Prostate gland (tissue), 2 donors: ENCODE results near the gene NMNAT3. TPM values are rescaled to one million over a fixed set of nuclear protein-coding genes. Genes with fewer than 3 reads are reported as not detected.

Experiments
- DNase-seq: peaks from one replicate; pipeline ENCODE4 v3.0.0-alpha.2; 2019; ENCODE audit warnings: low spot score
- H3K27ac ChIP-seq, 2 donors: fragments of 200-600 bp; sonication (generic); 2 replicates each; pipeline ENCODE4 v1.5.1; 2017 to 2019
- H3K27me3 ChIP-seq: fragments of 200-600 bp; sonication (generic); replicated peaks from 2 replicates; pipeline ENCODE4 v1.5.1; 2019; ENCODE audit not compliant: insufficient read depth
- H3K36me3 ChIP-seq, 2 donors: fragments of 200-600 bp; sonication (generic); 1 replicate in 1 of 2; 2 replicates in 1 of 2; pipeline versions ENCODE4 v1.5.1 to v1.8.1; 2017 to 2019
- H3K4me1 ChIP-seq: fragments of 200-600 bp; sonication (generic); replicated peaks from 2 replicates; pipeline ENCODE4 v1.5.1; 2019
- H3K4me3 ChIP-seq, 2 donors: fragments of 200-600 bp; sonication (generic); 2 replicates each; pipeline ENCODE4 v1.5.1; 2017 to 2019
- H3K9me3 ChIP-seq: fragments of 200-600 bp; sonication (generic); 2 replicates; pipeline ENCODE4 v1.5.1; 2017
- POLR2A ChIP-seq: fragments of 450-650 bp; IDR thresholded peaks from one replicate; pipeline ENCODE4 v1.6.1; 2016; ENCODE audit warnings: antibody characterized with exemption, mild to moderate bottlenecking
- POLR2AphosphoS5 ChIP-seq: sonication (generic); formaldehyde crosslinking; IDR thresholded peaks from one replicate; pipeline ENCODE4 v1.6.1; 2017; ENCODE audit warnings: antibody characterized with exemption
- WGBS: methylation state at CpG from one replicate; pipeline ENCODE4 v1.1.5; 2018; 5-methylcytosine and 5-hydroxymethylcytosine counted together
- intact Hi-C: fragments of 100-400 bp; cut with DNase I; formaldehyde crosslinking; loops from one replicate; pipeline ENCODE4 v1.14.2; 2022
- total RNA-seq, 2 donors: library from RNA; depleted of rRNA; stranded (reverse); fragments of >200 nt; gene quantifications; one replicate each; pipeline ENCODE4 v1.1.0, GENCODE V29; 2016
- TF ChIP-seq, protein P1 (sequence below), 4 experiments: fragments of 200-600 bp in 2 of 4; fragments of 450-650 bp in 2 of 4; sonication (generic) in 2 of 4; IDR thresholded peaks; 1 replicate in 3 of 4; 2 replicates in 1 of 4; pipeline ENCODE4 v1.5.1; 2016 to 2019; ENCODE audit warnings: antibody characterized with exemption in 4 of 4, mild to moderate bottlenecking in 2 of 4, moderate library complexity in 2 of 4

Gene NMNAT3
- total RNA-seq, 2 donors from 2014 or later: 11.9 to 15.6 TPM

DNA sequence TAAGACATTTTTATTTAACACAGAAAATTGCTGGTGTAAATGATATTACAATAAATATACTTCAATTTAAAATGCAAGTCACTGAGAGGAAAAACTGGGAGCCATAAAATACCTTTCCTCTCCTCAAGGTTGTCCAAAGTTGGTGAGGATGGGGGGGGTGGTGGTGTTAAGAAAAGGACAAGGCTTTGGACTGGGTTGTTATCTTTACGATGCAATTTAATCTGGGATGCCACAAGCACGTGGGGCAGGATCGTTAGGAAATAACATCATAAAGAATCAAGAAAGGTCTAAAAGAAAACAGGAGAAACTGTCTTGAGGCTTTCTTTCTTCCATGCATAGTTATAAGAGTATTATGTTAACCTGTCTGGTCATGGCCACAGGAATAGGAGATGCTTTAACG, 66.9 kb downstream of the NMNAT3 start:
- H3K9me3 ChIP-seq: no peaks in the 10 kb centered on the region
- no peaks in the 10 kb centered on the region for H3K4me1 ChIP-seq
- H3K27me3 ChIP-seq: no peaks in the 10 kb centered on the region
- no peak for DNase-seq
- intact Hi-C loops: no loop called here
- WGBS: 42% methylated on average over 4 of the region's 4 CpGs
- no peak overlapping the region for H3K27ac ChIP-seq
- H3K36me3 ChIP-seq: no peaks in the 10 kb centered on the region
- TF ChIP-seq POLR2AphosphoS5 (no peak), POLR2A (no peak)
- TF ChIP-seq, protein P1, sequence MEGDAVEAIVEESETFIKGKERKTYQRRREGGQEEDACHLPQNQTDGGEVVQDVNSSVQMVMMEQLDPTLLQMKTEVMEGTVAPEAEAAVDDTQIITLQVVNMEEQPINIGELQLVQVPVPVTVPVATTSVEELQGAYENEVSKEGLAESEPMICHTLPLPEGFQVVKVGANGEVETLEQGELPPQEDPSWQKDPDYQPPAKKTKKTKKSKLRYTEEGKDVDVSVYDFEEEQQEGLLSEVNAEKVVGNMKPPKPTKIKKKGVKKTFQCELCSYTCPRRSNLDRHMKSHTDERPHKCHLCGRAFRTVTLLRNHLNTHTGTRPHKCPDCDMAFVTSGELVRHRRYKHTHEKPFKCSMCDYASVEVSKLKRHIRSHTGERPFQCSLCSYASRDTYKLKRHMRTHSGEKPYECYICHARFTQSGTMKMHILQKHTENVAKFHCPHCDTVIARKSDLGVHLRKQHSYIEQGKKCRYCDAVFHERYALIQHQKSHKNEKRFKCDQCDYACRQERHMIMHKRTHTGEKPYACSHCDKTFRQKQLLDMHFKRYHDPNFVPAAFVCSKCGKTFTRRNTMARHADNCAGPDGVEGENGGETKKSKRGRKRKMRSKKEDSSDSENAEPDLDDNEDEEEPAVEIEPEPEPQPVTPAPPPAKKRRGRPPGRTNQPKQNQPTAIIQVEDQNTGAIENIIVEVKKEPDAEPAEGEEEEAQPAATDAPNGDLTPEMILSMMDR (IDR thresholded peaks at IDR 0.05): no peak
- H3K4me3 ChIP-seq: no peak overlapping the region

DNA sequence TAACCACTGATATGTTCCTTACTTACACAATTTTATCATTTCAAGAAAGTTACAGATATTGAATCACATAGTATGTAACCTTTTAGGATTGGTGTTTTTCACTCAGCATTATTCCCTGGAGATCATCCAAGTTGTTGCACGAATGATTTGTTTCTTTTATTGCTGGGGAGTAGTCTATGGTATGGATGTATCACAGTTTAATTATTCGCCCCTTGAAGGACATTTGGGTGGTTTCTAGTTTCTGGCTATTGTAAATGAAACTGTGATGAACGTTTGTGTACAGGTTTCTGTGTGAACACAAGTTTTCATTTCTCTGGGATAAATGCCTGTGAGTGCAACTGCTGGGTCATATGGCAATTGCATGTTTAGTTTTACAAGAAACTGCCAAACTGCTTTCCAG, 68.8 kb downstream of the NMNAT3 start:
- no peak overlapping the region for H3K27ac ChIP-seq
- no peak overlapping the region for H3K4me3 ChIP-seq
- no peaks in the 10 kb centered on the region for H3K27me3 ChIP-seq
- no peak for DNase-seq
- no peaks in the 10 kb centered on the region for H3K9me3 ChIP-seq
- TF ChIP-seq, protein P1 (IDR thresholded peaks at IDR 0.05): no peak
- TF ChIP-seq POLR2A: no peak
- TF ChIP-seq POLR2AphosphoS5: no peak
- no peaks in the 10 kb centered on the region for H3K36me3 ChIP-seq
- H3K4me1 ChIP-seq: no peaks in the 10 kb centered on the region
- intact Hi-C loops: no loop called here
- WGBS: 57% methylated on average over 3 of the region's 3 CpGs

GRCh38 chr3:139608108-139608380, 69.7 kb downstream of the NMNAT3 start:
- Histone ChIP-seq H3K36me3 (no peaks in the 10 kb centered on the region), H3K4me1 (no peaks in the 10 kb centered on the region), H3K9me3 (no peaks in the 10 kb centered on the region), H3K4me3 (no peak overlapping the region), H3K27ac (no peak overlapping the region), H3K27me3 (no peaks in the 10 kb centered on the region)
- intact Hi-C loops: no loop called here
- WGBS: 93% methylated on average over 3 of the region's 3 CpGs
- TF ChIP-seq, protein P1 (IDR thresholded peaks at IDR 0.05): no peak
- TF ChIP-seq POLR2AphosphoS5 (no peak), POLR2A (no peak)
- no peak for DNase-seq

DNA sequence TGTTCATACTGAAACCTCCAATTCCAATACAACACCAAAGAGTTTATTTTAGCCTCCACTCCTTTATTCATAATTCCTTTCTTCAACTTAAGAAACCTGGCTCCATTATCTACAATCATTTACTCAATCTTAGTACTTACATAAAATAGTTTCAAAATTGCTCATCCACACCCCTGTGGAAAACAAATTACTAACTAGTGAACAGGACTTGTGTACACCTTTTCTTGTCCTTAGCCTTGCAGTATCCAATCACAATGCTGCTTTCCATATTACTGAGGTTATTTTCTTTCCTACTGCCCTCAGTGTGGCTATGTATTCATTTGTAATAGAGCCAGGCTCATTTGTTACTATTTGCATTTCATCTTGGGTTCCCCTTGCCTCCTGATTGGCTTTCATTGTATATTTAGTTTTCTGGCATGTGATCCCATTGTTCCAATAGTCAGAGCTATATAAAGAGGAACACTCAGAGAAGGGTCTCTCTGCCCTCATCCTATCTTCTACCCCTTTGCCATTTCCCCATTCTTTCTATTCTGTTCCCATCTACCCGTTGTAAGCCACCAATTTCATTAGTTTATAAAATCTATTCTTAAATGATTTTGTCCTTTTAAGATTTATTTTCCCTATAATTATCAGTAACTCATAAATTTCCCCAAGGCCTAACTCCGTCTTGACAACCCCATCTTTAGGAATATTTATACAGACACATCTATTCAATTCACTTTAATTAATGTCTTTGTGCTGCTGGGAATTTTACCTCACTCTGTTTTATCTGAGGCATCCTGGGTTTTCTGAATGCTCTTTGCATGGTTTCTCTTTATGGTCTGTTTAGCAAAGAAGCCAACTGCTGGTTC, 70.3 kb downstream of the NMNAT3 start:
- TF ChIP-seq POLR2AphosphoS5 (no peak), POLR2A (no peak)
- TF ChIP-seq, protein P1 (IDR thresholded peaks at IDR 0.05): no peak
- DNase-seq: no peak
- no peaks in the 10 kb centered on the region for H3K9me3 ChIP-seq
- no peaks in the 10 kb centered on the region for H3K27me3 ChIP-seq
- no peaks in the 10 kb centered on the region for H3K4me1 ChIP-seq
- H3K36me3 ChIP-seq: no peaks in the 10 kb centered on the region
- no peak overlapping the region for H3K27ac ChIP-seq
- no peak overlapping the region for H3K4me3 ChIP-seq
- intact Hi-C loops: no loop called here
- 97% methylated on average over 2 of the region's 2 CpGs for WGBS

- Histone ChIP-seq H3K4me1 (no peaks in the 10 kb centered on the region), H3K36me3 (no peaks in the 10 kb centered on the region), H3K27ac (no peak overlapping the region), H3K4me3 (no peak overlapping the region), H3K27me3 (no peaks in the 10 kb centered on the region), H3K9me3 (no peaks in the 10 kb centered on the region)
- 51% methylated on average over 1 of the region's 1 CpG for WGBS
- no peak for DNase-seq
- intact Hi-C loops: no loop called here
- TF ChIP-seq, protein P1 (IDR thresholded peaks at IDR 0.05): no peak
- no peak for TF ChIP-seq POLR2AphosphoS5
- TF ChIP-seq POLR2A: no peak
These were observed 75.8 kb downstream of the NMNAT3 start for GRCh38 chr3:139602003-139602402.
